GM19452 (cell line): Measurements from ENCODE around the gene GLO1.
A peak's percentile ranks its signal among the peaks of the same experiment; 100 is the strongest.

Source experiments
- ATAC-seq: cut with Tn5 transposase; IDR thresholded peaks from one replicate; pipeline ENCODE4 v1.9.1; 2021; ENCODE audit not compliant: unreplicated experiment

The GLO1 gene

DNA sequence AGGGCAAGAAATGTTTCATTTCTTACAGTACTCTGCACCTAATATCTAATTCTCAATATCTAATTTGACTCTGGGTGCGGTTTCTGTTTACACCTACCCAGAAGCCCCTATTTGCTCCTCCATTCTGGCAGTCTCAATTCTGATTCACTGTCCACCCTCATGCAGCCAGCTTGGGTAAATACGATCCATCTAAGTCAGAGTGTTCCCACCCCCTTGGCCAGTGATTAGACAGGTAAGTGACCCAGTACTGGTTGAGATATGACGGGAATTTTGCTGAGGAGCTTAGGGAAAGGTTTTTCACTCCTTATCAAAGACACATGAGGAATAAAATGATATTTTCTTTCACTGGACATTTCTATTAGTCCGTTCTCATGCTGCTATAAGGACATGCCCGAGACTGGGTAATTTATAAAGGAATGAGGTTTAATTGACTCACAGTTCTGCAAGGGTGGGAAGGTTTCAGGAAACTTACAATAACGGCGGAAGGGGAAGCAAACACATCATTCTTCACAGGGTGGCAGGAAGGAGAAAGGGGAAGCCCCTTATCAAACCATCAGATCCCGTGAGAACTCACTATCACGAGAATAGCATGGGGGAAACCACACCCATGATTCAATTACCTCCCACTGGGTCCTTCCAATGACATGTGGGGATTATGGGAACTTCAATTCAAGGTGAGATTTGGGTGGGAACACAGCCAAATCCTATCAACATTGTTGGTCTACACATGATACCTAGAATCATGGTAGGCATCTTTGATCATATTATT, 29.4 kb downstream of the GLO1 start:
- no peak for ATAC-seq

DNA sequence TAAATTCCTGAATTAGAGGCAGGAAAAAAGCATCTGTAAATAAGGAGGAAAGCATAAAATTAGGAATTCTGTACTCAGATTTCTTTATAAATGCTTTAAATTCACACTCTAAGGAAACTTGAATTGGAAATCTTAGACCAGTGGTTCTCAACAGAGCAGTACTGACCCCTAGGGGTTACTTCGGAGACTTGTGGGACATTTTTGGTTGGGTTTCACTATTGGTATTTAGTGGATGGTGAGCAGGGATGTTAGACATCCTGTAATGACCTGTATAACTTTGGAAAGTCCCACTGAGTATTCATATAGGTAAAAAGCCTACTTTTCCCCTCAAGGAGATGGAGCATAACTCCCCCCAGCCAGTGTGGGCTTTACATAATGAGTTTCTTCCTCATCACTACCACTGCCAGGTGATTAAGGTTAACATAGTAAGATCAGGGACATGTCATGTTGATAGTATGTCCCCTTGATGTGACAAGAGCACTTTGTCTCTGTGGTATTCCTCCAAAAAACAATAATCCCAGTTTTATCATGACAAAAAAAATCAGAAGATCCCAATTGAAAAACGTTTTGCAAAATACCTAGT, 31.0 kb downstream of the GLO1 start:
- peak; percentile 72 for ATAC-seq

DNA sequence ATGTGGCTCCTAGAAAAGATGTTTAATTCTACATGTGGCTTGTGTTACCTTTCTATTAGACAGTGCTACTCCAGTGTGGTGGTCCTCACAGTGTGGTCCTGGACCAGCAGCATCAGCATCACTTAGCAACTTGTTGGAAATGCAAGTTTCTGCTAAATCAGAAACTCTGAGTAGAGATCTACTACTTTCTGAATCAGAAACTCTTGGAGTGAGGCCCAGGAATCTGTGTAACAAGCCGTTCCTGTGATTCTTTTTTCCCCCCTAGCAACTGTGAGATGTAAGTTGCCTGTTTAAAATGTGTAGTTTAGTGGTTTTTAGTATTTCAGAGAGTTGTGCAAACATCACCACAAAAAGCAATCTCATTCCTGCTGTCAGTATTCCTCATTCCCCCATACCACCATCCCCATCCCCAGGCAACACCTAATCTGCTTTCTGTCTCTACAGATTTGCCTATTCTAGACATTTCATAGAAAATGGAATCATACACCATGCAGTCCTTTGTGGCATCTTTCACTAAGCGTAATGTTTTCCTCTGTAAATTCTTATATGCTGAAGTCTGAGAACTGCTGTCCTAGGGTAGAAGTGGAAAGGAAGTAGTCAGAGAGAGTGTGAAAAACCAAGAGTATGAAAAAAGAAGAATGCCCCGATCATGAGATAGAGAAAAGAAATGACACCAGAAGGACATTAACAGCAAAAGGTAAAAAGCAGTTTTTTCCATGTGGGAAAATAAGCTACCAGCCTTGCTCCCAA, 44.4 kb downstream of the GLO1 start:
- no peak for ATAC-seq

DNA sequence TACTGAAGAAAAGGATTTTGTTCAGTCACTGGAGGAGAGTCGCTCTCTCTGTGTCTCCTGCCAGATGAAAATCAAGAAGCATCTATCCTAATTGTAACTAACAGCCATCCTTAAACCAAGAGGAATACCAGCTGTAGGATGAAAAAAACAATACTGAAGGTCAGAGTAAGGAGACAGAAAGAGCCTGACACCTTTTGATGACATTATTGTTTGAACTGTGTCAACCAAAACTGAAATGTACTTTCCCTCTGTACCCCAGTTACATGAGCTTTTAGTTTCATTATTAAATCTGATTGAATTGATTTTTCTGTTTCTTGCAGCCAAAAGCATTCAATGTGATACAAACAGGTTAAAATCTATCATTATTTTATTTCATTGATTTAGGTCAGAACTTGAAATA, 46.0 kb downstream of the GLO1 start:
- no peak for ATAC-seq

DNA sequence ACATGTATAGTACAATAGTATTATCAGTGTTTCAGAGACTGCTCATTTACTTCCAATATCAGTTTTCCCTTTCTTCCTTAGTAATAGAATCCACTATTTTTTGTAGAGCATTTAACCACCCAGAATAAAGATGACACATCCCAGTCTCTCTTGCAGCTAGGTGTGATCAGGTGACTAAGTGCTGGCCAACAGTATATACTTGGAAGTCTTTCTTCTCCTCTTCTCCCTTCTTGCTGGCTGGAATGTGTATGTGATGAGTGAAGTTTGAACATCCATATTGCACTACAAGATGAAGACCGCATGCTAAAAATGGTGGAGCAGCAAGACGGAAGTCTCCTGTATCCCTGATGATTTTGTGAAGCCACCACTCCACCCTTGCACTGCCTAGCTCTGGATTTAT, 48.7 kb downstream of the GLO1 start:
- ATAC-seq: no peak

DNA sequence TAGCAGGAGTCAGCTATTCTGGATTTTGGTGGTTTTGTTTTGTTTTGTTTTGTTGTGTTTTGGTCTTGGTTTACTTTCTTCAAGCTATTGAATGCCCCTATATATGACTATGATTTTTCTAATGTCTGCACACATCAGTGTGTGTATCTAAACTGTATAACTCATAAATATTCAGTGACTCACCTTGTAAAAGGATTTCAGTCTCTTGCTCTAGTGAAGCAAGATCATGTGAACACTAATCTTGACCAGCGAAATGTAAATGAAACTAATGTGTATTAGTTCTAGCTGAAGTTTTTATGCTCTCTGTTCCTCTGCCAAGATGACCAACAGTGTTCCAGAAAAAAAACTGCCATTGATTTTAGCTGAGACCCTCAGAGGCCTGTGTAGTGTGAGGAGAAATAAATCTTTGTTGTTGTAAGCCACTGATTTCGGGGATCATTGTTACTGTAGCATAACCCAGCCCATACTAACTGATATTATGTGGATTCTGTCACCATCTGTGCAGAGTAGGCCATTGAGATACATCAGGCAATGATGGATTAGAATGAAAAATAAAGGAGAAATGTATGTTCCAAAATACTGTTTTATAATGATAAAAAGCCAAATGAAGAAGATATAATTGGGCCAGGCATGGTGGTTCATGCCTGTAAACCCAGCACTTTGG, 51.7 kb downstream of the GLO1 start:
- no peak for ATAC-seq

DNA sequence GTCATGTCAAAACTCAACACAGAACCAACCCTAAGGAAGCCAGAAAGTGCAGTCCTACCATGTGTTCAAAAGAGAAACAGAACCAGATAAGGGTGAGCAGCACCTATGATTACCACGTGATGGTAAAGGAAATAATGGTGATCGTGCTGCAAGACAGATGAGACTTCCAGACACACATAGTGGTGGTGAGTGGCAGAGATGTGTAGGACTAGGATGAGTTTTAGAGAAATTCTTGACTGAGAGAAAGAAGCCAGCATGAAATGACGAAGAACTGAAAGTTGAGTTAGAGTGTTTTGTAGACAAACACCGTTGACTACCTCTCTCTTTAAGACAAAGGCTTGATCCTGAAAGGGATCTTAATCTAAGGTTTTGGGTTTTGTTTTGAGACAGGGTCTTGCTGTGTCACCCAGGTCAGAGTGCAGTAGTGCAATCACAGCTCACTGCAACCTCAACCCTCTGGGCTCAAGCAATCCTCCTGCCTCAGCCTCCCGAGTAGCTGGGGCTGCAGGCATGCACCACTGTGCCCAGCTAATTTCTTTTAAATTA, 52.7 kb downstream of the GLO1 start:
- no peak for ATAC-seq

DNA sequence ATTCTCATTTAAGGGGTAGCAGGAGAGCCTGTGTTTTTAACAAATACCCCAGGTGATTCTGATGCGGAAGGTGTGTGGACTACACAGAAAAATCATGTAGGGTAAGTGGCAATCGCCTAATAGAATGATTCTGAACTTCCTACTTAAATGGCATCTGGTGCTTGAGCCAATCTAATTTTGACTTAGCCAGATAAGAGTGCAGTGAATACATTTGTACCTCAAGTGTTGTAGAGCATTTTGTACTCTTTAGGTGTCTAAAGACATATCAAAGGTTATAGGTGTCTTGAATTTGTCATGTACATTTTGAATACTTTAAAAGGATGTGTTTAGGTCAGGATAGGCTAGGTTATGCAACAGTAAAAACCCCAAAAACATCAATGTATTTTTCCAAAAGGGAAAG, 53.2 kb downstream of the GLO1 start:
- ATAC-seq: no peak

DNA sequence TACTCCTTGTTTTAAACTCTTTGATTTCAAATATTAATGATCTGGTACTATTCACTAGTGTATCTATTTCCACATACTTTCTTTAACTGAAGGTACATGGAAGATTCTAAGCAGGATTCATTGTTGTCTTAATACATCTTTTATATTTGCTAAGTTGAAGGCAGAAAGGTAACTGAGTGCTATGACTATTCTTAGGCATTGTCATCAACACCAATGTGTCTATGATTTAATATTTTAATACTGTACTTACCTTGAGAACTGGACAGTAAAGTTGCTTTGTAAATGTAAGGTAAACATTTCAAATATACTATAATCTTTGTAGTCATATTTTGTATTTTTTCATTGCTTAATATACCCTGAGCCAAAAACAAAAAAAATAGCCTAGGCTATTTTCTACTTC, 54.3 kb downstream of the GLO1 start:
- ATAC-seq: no peak

DNA sequence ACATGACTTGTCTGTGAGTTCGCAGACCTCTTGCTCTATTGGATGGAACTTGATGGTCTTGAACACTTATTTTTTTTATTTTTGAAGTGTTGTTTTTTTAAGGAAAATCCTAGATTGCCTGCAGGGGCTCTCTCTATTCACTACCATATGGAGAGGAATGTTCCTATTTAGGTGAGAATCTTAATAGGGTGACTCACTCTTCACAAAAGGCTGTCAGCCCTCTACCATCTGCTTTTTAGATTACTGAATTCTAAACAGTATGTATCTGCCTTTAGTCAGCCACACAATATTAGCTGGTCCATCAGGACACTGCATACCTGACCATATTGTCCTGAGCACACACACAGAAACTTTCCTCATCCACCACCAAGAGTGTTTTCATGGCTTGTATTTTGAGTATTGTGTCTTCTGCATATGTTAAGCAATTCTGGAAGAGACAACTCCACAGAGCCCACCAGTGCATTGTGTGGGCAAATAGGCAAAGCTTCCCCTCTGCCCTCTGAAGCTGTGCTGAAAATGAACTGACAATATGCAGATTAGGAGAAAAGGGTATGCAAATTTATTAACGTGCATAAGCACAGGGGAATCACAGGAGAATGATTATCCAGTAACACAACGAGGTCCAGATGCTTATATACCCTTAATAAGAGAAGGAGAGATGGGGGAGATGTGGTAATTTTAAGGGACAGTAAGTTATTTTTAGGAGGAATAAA, 56.6 kb downstream of the GLO1 start:
- ATAC-seq: no peak

DNA sequence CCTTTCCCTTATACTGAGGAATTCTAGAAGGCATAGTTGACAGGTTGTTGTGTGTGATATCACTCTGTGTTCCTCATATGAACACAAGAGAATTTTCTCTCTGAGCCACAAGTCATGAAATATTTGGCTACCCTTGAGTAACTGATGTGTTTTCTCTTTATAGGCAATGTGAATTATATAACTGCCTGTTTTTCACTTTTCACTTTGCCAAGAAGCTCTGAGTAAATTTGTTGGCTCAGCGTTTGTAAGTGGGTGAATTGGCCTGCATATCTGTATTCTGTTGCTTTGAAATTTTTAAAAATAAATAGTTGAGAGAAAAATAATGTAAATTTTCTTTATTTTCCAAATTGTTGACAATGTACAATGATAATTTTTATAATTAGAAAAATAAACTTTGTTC, 58.0 kb downstream of the GLO1 start:
- ATAC-seq: no peak

DNA sequence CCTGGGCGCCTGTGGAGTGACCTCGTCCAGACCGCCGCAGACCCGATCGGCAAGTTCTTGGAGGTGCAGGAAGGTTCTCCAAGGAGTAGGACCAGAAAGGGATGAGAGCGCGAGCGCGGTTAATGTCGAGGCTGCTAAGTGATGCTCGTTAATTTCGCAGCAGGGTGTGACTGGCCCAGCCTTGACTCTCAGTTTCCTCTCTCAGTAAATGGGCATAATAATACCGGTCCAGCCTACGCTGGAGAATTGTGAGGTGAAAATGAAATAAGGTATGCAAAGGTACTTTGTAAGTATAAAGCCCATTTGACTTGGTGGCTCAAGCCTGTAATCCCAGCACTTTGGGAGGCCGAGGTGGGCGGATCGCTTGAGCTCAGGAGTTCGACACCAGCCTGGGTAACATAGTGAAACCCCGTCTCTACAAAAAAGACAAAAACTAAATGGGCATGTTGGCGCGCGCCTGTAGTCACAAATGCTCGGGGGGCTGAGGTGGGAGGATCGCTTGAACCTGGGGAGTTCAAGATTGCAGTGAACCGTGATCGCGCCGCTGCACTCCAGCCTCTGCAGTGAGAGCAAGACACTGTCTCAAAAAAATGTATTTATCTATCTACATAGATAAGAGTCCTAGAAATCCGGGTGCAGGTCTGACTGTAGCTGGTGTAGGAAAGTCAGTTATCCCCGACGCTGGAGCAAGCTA, 62.6 kb downstream of the GLO1 start:
- ATAC-seq: no peak

DNA sequence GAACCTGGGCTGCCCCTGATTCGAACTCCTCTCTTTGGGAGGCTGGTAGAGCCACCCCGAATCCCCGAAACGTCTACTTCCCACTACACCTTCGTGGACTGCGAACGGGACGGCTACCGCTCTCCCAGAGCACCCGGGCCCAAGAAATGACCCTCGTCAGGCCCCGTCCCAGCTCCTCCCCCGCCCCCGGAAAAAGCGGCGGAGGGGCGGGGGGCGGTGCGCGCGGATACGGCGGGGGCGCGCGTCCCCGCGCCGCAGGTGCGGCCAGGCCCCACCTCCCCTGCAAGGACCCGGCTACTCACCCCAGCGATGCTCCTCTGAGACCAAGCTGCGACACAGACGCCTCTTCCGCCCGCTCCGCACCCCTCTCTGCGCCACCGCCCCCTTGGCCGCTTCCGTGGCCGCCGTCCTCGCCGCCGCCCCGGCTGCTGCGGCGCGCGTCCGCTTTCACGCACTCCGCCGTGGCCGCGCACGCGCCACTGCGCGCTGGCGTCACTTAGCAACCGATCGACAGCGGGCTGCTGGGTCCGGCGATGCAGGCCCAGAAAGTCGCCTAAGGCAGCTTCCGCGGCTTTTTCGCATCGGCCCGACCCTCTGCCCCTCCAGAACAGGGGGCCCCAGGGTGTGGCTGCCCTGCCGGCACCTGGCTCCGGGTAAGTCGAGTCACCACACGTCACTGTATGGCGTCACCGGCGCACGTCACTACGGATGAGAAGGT, 63.3 kb downstream of the GLO1 start, which contains the start of gene BTBD9:
Gene BTBD9, minus strand, starts transcription at position 432 of the 718 bp plus-strand sequence.
- peak; percentile 86 for ATAC-seq

DNA sequence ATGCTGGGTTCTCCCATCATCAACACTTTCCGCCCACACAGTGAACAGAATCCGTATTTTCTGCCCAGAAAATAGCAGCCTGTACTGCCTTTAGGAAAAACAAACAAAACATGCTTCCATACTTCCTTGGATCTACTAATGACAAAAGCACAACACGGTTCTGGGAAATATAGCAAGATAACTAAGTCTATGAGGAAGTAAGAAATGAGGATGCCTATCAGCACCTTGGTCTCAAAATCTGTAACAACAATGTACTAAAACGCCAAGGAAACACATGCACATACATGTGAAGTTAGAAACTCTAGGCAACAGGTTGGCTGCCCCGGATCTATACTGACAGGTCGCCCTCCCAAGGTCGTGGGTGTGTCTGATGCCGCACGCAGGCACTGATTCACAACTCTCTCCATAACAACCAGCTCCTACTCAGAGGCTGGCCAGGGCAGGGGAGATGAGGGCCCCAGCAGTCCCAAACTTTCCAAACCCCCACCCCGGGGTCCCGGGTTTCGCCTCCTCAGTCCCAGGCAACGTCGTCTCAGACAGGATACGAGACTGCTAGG, 63.9 kb downstream of the GLO1 start:
- peak; percentile 13 for ATAC-seq

DNA sequence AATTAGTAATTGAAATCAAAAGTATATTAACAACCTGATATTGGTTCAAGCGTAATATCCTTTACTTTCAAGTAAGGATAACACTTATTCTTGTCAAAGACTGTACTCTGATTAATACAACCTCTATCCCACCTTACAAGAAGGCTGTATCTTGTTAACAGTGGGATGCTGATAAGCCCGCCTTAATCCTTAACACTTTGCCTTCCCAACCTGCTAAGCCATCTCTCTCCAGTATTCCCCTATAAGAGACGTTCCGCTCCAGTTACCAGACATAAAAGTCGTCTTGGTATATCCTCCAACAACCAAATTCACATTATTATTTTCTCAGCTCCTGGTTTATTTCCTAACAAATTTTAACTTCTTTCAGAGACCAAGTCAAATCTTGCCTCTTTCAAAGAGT, 65.2 kb downstream of the GLO1 start:
- ATAC-seq: no peak

DNA sequence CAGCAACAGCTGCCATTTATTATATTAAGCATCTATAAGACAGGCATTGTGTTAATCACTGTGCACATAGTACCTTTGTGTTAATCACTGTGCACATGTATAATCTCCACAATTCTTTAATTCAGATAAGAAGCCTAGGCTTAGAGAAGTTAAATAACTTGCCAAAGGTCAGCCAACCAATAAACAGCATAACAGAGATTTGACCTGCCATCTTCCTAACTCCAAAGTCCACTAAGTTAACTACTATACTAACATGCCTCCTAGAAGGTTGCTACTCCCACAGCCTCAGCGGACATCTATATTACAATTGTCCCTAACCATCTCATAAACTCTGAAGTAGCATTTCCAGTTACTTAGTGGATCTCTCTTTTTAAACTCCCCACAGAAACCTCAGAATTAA, 66.9 kb downstream of the GLO1 start:
- ATAC-seq: no peak

DNA sequence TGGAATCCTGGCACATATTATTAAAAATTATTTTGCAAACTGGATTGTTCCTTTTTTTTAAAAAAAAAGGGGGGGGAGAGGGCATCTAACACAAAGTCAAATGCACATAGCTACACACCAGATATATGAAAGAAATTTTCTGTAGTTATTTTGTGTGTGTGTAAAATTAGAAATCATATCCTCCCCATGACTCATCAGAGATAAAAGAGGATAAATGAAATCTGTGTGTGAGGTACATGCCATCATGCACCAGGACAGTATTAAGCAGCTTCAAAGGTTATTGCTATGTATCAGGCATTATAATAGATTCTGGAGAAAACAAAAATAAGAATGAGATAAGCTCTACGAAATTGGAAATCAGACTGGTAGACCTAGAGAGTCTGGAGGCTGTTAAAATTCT, 68.4 kb downstream of the GLO1 start:
- ATAC-seq: no peak

DNA sequence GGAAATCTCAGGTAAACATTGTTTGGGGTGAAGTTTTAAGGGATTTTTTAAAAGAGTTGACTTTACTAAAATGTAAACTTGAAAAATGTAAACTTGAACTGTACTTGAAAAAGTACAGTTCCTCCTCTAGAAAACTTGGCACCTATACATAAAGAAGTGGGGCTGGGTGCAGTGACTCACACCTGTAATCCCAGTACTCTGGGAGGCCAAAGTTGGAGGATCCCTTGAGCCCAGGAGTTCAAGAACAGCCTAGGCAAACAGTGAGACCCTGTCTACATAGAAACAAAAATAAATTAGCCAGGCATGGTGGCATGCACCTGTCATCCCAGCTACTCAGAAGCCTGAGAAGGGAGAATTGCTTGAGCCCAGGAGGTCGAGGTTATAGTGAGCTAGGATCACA, 70.5 kb downstream of the GLO1 start:
- no peak for ATAC-seq

DNA sequence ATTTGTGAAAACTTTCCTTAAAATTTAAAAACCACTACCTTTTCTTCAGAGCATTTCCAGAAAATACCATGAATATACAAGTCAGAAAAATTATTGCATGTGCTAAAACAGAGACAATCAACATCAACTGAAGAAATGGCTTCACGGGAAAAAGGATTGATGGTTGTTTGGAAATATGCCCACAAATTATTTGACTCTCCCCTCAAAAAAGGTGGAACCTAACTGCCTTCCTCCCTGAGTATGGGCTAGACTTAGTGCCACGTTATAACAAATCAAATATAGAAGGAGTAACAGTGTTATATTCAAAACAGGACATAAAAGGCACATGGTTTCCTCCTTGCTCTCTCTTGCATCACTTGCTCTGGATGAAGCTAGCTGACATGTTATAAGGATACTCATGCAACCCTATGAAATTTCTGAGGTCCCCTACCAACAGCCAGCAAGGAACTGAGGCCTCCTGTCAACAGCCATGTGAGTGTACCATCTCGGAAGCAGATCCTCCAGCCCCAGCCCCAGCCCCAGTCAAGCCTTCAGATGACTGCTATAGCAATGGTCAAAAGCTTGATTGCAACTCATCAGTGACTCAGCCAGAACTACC, 71.7 kb downstream of the GLO1 start:
- no peak for ATAC-seq
